Upper lobe of right lung (tissue), 1 donor: ENCODE results near the gene TRIP13. TPM values are rescaled to one million over a fixed set of nuclear protein-coding genes. Genes with fewer than 3 reads are reported as not detected.

Experiments
- ATAC-seq: fragments of 200-7000 bp; cut with Tn5 transposase; one replicate; pipeline ENCODE4 v1.9.1; 2020; ENCODE audit warnings: mild to moderate bottlenecking, moderate library complexity
- DNase-seq: peaks from one replicate; pipeline ENCODE4 v3.0.0-alpha.2; 2020
- H3K27ac ChIP-seq: fragments of 200-600 bp; one replicate; pipeline ENCODE4 v1.8.0; 2022
- H3K27me3 ChIP-seq: fragments of 200-600 bp; one replicate; pipeline ENCODE4 v1.8.0; 2022; ENCODE audit warnings: mild to moderate bottlenecking
- H3K36me3 ChIP-seq: fragments of 200-600 bp; one replicate; pipeline ENCODE4 v1.8.0; 2022
- H3K4me1 ChIP-seq: fragments of 200-600 bp; one replicate; pipeline ENCODE4 v1.8.0; 2022
- H3K4me3 ChIP-seq: fragments of 200-600 bp; one replicate; pipeline ENCODE4 v1.8.0; 2022; ENCODE audit warnings: mild to moderate bottlenecking
- H3K9me3 ChIP-seq: fragments of 200-600 bp; one replicate; pipeline ENCODE4 v1.8.0; 2022
- intact Hi-C: fragments of 100-400 bp; cut with DNase I; formaldehyde crosslinking; loops from one replicate; pipeline ENCODE4 v1.11.0; 2022
- total RNA-seq: library from RNA; stranded (reverse); fragmentation: NEBNext Ultra II Directional; extraction: Animal tissue kit (Norgen Biotek cat#: 25700); gene quantifications from one replicate; pipeline ENCODE4 v1.2.1, GENCODE V29; 2021
- TF ChIP-seq, protein P1 (sequence below): fragments of 200-600 bp; IDR thresholded peaks from one replicate; pipeline ENCODE4 v1.8.0; 2022; ENCODE audit warnings: antibody characterized with exemption
- donor health status: DM: no; HTN: yes; CAD: no; lungs with severe emphysema.

TRIP13 gene
- total RNA-seq, 1 donor from 2014 or later = 0.81 TPM

DNA sequence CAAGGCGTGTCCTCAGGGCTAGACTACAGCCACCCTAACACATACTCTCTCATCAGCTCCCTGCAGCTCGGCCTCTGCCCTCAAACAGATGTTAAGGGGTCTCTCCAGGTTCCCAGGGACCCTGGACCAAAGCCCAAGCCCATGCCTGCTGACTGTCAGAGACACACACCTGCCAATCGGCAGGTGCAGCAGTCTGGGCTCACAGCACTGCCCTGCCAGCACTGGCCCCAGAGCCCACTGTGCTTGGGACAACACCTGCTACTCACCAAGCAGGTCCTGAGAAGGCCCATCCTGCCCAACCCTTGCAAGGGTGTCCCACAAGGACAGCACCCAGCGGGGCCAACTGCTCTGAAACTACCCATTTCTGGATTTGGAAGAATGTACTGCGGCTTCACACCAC is 21.7 kb upstream of the TRIP13 start:
- no peak for ATAC-seq
- intact Hi-C loops = no loop called here
- no peak for DNase-seq
- no peaks in the 10 kb centered on the region for H3K27me3 ChIP-seq
- no peaks in the 10 kb centered on the region for H3K4me1 ChIP-seq
- H3K4me3 ChIP-seq = no peak overlapping the region
- no peaks in the 10 kb centered on the region for H3K9me3 ChIP-seq
- TF ChIP-seq, protein P1, sequence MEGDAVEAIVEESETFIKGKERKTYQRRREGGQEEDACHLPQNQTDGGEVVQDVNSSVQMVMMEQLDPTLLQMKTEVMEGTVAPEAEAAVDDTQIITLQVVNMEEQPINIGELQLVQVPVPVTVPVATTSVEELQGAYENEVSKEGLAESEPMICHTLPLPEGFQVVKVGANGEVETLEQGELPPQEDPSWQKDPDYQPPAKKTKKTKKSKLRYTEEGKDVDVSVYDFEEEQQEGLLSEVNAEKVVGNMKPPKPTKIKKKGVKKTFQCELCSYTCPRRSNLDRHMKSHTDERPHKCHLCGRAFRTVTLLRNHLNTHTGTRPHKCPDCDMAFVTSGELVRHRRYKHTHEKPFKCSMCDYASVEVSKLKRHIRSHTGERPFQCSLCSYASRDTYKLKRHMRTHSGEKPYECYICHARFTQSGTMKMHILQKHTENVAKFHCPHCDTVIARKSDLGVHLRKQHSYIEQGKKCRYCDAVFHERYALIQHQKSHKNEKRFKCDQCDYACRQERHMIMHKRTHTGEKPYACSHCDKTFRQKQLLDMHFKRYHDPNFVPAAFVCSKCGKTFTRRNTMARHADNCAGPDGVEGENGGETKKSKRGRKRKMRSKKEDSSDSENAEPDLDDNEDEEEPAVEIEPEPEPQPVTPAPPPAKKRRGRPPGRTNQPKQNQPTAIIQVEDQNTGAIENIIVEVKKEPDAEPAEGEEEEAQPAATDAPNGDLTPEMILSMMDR = no peak
- H3K27ac ChIP-seq = no peak overlapping the region
- peaks cover 91% of the 10 kb centered on the region for H3K36me3 ChIP-seq

DNA sequence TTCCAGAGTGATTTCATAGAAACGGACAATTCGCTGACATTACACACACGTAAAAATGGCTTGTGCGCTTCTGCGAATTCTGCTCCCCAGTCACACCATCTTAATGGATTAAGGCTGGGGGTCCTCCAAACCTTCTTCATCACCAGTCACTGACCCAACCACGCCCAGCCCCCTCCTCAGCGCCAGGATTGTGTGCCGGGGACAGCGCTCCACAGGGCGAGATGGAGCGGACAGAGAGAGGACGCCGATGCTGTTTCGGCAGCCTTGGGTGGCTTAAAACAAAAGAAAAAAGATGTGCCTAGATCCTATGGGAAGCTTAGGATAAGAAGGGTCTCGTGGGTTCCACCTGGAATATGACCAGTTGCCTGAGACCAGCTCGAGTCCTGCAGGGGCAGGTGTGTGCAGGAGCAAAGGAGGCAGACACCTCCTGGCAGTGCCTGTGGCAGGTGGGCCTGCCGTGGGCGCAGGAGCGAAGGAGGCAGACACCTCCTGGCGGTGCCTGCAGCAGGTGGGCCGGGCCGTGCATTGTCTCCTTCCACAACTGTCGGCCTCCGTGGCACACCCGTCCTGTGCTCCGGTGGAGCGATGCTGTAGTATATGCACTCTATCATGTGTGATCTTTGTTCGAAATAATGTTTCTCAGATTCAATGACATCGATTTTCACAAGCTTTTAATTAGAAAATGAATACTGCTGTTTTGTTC is 20.9 kb upstream of the TRIP13 start:
- TF ChIP-seq, protein P1 = no peak
- Histone ChIP-seq H3K4me3 (no peak overlapping the region), H3K36me3 (peaks cover 96% of the 10 kb centered on the region), H3K9me3 (no peaks in the 10 kb centered on the region), H3K4me1 (no peaks in the 10 kb centered on the region), H3K27me3 (no peaks in the 10 kb centered on the region), H3K27ac (no peak overlapping the region)
- intact Hi-C loops = no loop called here
- ATAC-seq = no peak
- DNase-seq = peak; percentile 56

DNA sequence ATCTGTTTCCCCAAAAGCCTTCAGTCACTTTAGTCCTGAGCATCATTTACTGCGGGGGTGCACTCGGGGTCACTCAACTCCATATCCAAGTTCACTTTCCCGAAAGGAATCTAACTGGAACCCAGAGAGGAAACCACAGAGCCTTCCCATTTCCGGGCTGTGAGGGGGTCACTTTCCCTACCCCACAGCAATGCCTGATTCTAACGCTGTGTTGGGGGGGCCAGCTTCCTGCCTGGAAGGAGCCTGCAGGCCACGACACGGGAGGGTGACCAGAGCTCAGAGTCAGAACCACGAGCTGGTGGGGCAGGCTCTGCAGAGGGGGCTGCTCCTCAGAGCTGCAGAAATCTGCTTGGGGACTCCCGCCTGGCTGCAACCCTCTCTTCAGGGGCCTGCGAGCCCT is 20.4 kb upstream of the TRIP13 start:
- DNase-seq = no peak
- intact Hi-C loops = no loop called here
- Histone ChIP-seq H3K9me3 (no peaks in the 10 kb centered on the region), H3K36me3 (peaks cover 97% of the 10 kb centered on the region), H3K4me1 (no peaks in the 10 kb centered on the region), H3K27me3 (no peaks in the 10 kb centered on the region), H3K27ac (no peak overlapping the region), H3K4me3 (no peak overlapping the region)
- no peak for ATAC-seq
- TF ChIP-seq, protein P1 = no peak

DNA sequence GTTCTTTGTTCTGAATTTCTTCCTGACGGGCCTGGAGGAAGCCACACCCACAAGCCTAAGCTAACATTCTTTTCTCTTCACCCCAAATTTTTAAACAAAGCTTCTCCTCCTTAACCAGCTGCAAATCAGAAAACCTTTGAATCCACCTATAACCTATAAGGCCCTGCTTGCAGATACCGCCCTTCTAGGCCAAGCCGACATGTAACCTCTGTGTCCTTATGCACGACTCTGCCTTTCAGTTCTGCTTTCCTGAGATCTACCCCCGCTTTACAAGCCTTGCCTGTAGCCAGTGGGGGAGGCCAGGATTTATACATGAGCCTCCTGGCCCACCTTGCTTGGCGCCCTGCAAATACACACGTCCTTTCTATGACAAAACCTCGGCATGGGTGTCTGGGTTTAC is 19.4 kb upstream of the TRIP13 start:
- H3K4me1 ChIP-seq = no peaks in the 10 kb centered on the region
- H3K36me3 ChIP-seq = peaks cover 97% of the 10 kb centered on the region
- H3K9me3 ChIP-seq = no peaks in the 10 kb centered on the region
- H3K4me3 ChIP-seq = no peak overlapping the region
- intact Hi-C loops = no loop called here
- DNase-seq (no peak), ATAC-seq (no peak)
- TF ChIP-seq, protein P1 = no peak
- no peak overlapping the region for H3K27ac ChIP-seq
- no peaks in the 10 kb centered on the region for H3K27me3 ChIP-seq

DNA sequence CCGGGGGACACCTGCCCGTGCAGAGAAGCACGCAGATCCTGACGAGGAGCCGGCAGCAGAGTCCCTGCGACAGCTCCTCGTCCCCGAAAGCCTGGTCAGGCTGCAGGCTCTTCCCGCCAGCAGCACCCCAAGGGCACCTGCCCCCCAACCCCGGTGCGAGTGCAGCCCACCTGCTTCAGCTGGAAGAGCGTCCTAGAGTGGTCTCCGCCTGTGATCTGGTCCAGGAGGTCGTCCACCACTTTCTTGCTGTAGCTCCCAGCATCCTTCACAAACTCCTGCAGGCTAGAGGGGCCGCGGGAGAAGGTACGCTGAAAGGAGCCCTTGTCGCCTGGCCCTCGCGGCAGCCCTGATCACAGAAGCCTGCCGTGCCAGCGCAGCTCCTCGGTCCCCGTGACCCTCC is 16.8 kb upstream of the TRIP13 start:
- Histone ChIP-seq H3K27me3 (no peaks in the 10 kb centered on the region), H3K4me1 (no peaks in the 10 kb centered on the region), H3K9me3 (no peaks in the 10 kb centered on the region), H3K36me3 (peaks cover 78% of the 10 kb centered on the region), H3K4me3 (no peak overlapping the region), H3K27ac (no peak overlapping the region)
- ATAC-seq = no peak
- intact Hi-C loops = no loop called here
- TF ChIP-seq, protein P1 = no peak
- no peak for DNase-seq
